Fibroblast of lung (primary cell): ENCODE measurements around the gene SIDT2. TPM values are rescaled to one million over a fixed set of nuclear protein-coding genes. Genes with fewer than 3 reads are reported as not detected.
"Not testable (repeated sequence)": the region's sequence is repeated elsewhere in the genome, so short reads cannot be mapped to it uniquely, and the experiment has no call there.

ENCODE experiments used
- DNase-seq, 2 donors: peaks; one replicate each; pipeline versions ENCODE4 v3.0.0 to v3.0.0-alpha.2; 2010; ENCODE audit warnings: low read depth in 2 of 2
- H2AFZ ChIP-seq: 2 replicates; pipeline ENCODE4 v1.5.1; 2012; ENCODE audit warnings: low read length, control low read depth, inconsistent platforms
- H3K27ac ChIP-seq: 2 replicates; pipeline ENCODE4 v1.5.1; 2011; ENCODE audit warnings: low read length, control low read depth; ENCODE audit not compliant: insufficient read depth
- H3K27me3 ChIP-seq: 2 replicates; pipeline ENCODE4 v1.5.1; 2011; ENCODE audit warnings: mild to moderate bottlenecking, low read length; ENCODE audit not compliant: control insufficient read depth, insufficient read depth
- H3K36me3 ChIP-seq: 2 replicates; pipeline ENCODE4 v1.5.1; 2011; ENCODE audit warnings: low read length; ENCODE audit not compliant: control insufficient read depth, insufficient read depth
- H3K4me1 ChIP-seq: 2 replicates; pipeline ENCODE4 v1.5.1; 2011; ENCODE audit warnings: low read length; ENCODE audit not compliant: control insufficient read depth, insufficient read depth; ENCODE audit errors: extremely low read depth
- H3K4me2 ChIP-seq: 2 replicates; pipeline ENCODE4 v1.5.1; 2011; ENCODE audit warnings: low read length, control low read depth; ENCODE audit not compliant: insufficient read depth; ENCODE audit errors: extremely low read depth
- H3K4me3 ChIP-seq, 4 experiments: fragments of 200-600 bp in 1 of 4; sonication (generic) in 1 of 4; replicated peaks in 1 of 4; 2 replicates each; pipeline ENCODE4 v1.5.1; 2011 to 2016; ENCODE audit warnings: low read length in 4 of 4, low read depth in 3 of 4, mild to moderate bottlenecking in 3 of 4, control low read depth in 2 of 4, inconsistent platforms in 1 of 4, mixed read lengths in 1 of 4; ENCODE audit not compliant: insufficient read depth in 1 of 4; ENCODE audit errors: control extremely low read depth in 1 of 4
- H3K79me2 ChIP-seq: 2 replicates; pipeline ENCODE4 v1.5.1; 2012; ENCODE audit warnings: mild to moderate bottlenecking, low read length, inconsistent platforms; ENCODE audit not compliant: control insufficient read depth, insufficient read depth
- H3K9ac ChIP-seq: 2 replicates; pipeline ENCODE4 v1.5.1; 2011; ENCODE audit warnings: mild to moderate bottlenecking, low read length, control low read depth; ENCODE audit not compliant: insufficient read depth
- H3K9me3 ChIP-seq: 2 replicates; pipeline ENCODE4 v1.5.1; 2012; ENCODE audit warnings: low read depth, low read length; ENCODE audit not compliant: control insufficient read depth, insufficient read depth
- H4K20me1 ChIP-seq: 2 replicates; pipeline ENCODE4 v1.5.1; 2011; ENCODE audit warnings: low read length; ENCODE audit not compliant: control insufficient read depth, insufficient read depth; ENCODE audit errors: extremely low read depth
- CTCF ChIP-seq, 2 donors: IDR thresholded peaks in 1 of 2; conservative IDR thresholded peaks in 1 of 2; 1 replicate in 1 of 2; 2 replicates in 1 of 2; pipeline ENCODE4 v1.5.1; 2011 to 2012; ENCODE audit warnings: low read length in 2 of 2, control low read depth in 1 of 2, inconsistent platforms in 1 of 2, low read depth in 1 of 2, mild to moderate bottlenecking in 1 of 2
- EZH2 ChIP-seq: IDR thresholded peaks from 2 replicates; pipeline ENCODE4 v1.5.1; 2012; ENCODE audit warnings: low read length, control low read depth, mild to moderate bottlenecking; ENCODE audit errors: missing control alignments
- polyA plus RNA-seq, 2 donors: library from polyadenylated mRNA; depleted of rRNA in 1 of 2; stranded (reverse) in 1 of 2; unstranded in 1 of 2; fragments of >200 nt; gene quantifications; 2 replicates each; pipeline ENCODE4 v1.2.1, GENCODE V29; 2011 to 2012; ENCODE audit warnings: missing spikeins in 1 of 2
- total RNA-seq: library from RNA; depleted of rRNA; stranded (reverse); fragments of >200 nt; gene quantifications from 2 replicates; pipeline ENCODE4 v1.2.1, GENCODE V29; 2014

The SIDT2 gene
- total and polyA plus RNA-seq, 2 donors (not counting 1 experiment from before 2014, with no cell fraction given) = 23.5 to 27.2 TPM

GRCh38 chr11:117206859-117207258, 28.3 kb downstream of the SIDT2 start:
- not testable (repeated sequence) for H3K4me3 ChIP-seq, H3K9ac ChIP-seq, DNase-seq, H3K27me3 ChIP-seq, H2AFZ ChIP-seq, H3K4me2 ChIP-seq, H3K27ac ChIP-seq, H4K20me1 ChIP-seq, H3K9me3 ChIP-seq
- H3K4me1 ChIP-seq = peaks cover 28% of the 10 kb centered on the region
- H3K36me3 ChIP-seq = peaks cover 16% of the 10 kb centered on the region
- peaks cover 21% of the 10 kb centered on the region for H3K79me2 ChIP-seq

DNA sequence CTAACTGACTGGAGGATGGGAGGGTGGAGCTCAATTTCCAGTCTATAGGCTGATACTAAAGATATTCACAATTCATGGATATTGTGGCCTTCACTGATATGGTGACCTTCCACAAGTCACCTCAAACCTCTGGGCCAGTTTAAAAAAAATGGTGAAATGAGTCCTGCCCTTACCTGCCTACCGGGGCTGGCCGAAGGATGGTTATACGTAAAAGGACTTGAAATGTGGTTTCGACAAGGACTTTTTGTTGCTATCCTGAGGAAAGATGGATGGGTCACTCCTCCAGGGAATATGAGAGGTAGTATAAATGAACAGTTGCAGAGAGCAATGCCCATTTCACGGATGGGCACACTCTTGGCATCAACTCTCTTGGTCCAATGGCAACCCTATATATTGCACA, 28.9 kb downstream of the SIDT2 start:
- H3K4me3 ChIP-seq, H3K4me2 ChIP-seq, H3K9ac ChIP-seq, H3K27ac ChIP-seq, H3K9me3 ChIP-seq, DNase-seq, H2AFZ ChIP-seq, H4K20me1 ChIP-seq, H3K27me3 ChIP-seq: not testable (repeated sequence)
- Histone ChIP-seq H3K4me1 (peaks cover 22% of the 10 kb centered on the region), H3K79me2 (peaks cover 15% of the 10 kb centered on the region), H3K36me3 (peaks cover 16% of the 10 kb centered on the region)

DNA sequence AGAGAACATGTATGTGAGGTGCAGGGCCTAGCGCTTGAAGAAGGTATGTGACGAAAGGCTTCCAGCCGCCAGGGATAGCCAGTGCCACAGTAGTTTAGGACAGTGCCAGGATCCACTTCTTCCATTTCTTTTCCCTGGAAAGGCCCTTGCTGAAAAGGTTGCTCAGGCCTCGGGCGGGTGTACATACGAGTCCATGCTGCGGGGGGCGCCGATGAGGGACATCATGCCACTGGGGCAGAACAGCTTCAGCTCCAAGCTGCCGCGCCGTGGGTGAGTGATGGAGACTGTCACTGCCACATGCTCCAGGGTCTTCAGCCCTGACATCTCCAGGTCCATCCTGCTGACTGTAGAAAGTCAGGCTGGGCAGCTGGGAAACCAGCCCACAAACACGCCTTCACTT, 30.2 kb downstream of the SIDT2 start:
- H3K9me3 ChIP-seq, H3K4me2 ChIP-seq, H3K9ac ChIP-seq, H4K20me1 ChIP-seq, H2AFZ ChIP-seq, H3K79me2 ChIP-seq, DNase-seq, H3K27me3 ChIP-seq, H3K27ac ChIP-seq, H3K4me3 ChIP-seq: not testable (repeated sequence)
- Histone ChIP-seq H3K36me3 (peaks cover 12% of the 10 kb centered on the region), H3K4me1 (peaks cover 14% of the 10 kb centered on the region)

DNA sequence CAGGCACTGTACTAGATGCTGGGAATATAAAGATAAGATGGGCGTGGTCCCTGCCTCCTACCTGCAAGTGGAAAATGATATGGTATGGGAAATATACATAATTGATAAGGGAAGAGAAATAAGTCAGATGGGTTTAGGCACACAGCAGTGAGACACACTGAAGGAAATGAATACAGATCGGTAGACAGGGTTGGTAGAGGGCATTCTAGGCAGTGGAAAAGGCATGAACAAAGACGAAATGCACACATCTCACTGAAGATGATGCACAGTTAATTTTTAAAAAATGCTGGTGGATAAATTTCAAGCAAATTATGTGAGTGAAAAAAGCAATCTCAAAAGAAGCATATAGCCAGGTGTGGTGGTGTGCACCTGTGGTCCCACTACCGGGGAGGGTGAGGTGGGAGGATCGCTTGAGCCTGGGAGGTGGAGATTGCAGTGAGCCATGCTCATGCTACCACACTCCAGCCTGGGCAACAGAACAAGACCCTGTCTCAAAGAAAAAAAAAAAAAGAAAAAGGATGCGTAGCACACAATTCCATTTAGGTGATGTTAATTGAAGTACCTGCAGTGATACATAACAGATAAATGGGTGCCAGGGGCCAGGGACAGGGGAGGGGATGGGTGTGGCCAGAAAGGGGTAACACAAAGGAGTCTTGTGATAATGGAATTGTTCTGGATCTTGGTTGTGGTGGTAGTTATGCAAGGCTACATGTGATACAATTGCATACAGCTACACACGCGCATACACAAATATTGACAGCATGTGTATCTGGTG, 31.0 kb downstream of the SIDT2 start:
- not testable (repeated sequence) for H2AFZ ChIP-seq, H3K36me3 ChIP-seq, H3K9me3 ChIP-seq, H3K9ac ChIP-seq, H3K79me2 ChIP-seq, H3K4me3 ChIP-seq, H3K4me1 ChIP-seq, H3K4me2 ChIP-seq, H4K20me1 ChIP-seq, H3K27ac ChIP-seq, H3K27me3 ChIP-seq
- DNase-seq = peak in 1 of 2 donors; percentile 55

DNA sequence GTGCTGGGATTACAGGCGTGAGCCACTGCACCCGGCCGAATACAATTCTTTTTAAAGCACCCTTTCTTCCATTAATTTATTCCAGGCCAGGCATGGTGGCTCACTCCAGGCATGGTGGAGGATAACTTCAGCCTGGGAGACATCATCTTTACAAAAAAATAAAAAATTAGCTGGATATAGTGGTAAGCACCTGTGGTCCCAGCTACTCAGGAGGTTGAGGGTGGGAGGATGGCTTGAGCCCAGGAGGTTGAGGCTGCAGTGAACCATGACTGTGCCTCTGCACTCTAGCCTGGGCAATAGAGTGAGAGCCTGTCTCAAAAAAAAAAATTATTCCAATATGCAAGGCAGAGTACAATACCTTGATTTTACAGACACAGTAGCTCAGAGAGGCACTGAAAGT, 32.1 kb downstream of the SIDT2 start:
- Histone ChIP-seq H3K79me2 (no peaks in the 10 kb centered on the region), H3K4me2 (no peak overlapping the region)

More for the DNA sequence above, 32.1 kb downstream of the SIDT2 start:
- no peaks in the 10 kb centered on the region for H3K4me1 ChIP-seq
- H3K9ac ChIP-seq = no peak overlapping the region
- no peak overlapping the region for H3K4me3 ChIP-seq
- no peak overlapping the region for H3K27ac ChIP-seq
- no peaks in the 10 kb centered on the region for H3K9me3 ChIP-seq
- TF ChIP-seq EZH2 = no peak
- TF ChIP-seq CTCF (conservative IDR thresholded peaks at IDR 0.05 in 1 of 2, IDR thresholded peaks at IDR 0.05 in 1 of 2; ENCODE audit: low read depth in 1 of 2, low read length in 2 of 2) = no peak
- no peaks in the 10 kb centered on the region for H4K20me1 ChIP-seq
- no peak overlapping the region for H2AFZ ChIP-seq
- no peaks in the 10 kb centered on the region for H3K27me3 ChIP-seq
- peaks cover 3% of the 10 kb centered on the region for H3K36me3 ChIP-seq
- no peak for DNase-seq
